Endodermal cell (in vitro differentiated cells): ENCODE results near the gene MACROD1. TPM values are rescaled to one million over a fixed set of nuclear protein-coding genes. Genes with fewer than 3 reads are reported as not detected.

Source experiments
- DNase-seq: peaks from one replicate; pipeline ENCODE4 v3.0.0-alpha.2; 2017
- H3K27ac ChIP-seq: 2 replicates; pipeline ENCODE4 v1.5.1; 2013; ENCODE audit warnings: mild to moderate bottlenecking, low read depth, low read length, moderate library complexity
- H3K27me3 ChIP-seq: 2 replicates; pipeline ENCODE4 v1.6.1; 2013; ENCODE audit warnings: mild to moderate bottlenecking, low read length, moderate library complexity; ENCODE audit not compliant: insufficient read depth, control insufficient read depth, poor library complexity, severe bottlenecking
- H3K36me3 ChIP-seq: 2 replicates; pipeline ENCODE4 v1.7.0; 2013; ENCODE audit warnings: mild to moderate bottlenecking, low read length, moderate library complexity; ENCODE audit not compliant: control insufficient read depth, insufficient read depth
- H3K4me1 ChIP-seq: one replicate; pipeline ENCODE4 v1.7.0; 2013; ENCODE audit warnings: low read length; ENCODE audit not compliant: control insufficient read depth, insufficient read depth
- H3K4me3 ChIP-seq: 2 replicates; pipeline ENCODE4 v1.5.1; 2013; ENCODE audit warnings: mild to moderate bottlenecking, low read length, moderate library complexity
- H3K9ac ChIP-seq: 2 replicates; pipeline ENCODE4 v1.6.1; 2013; ENCODE audit warnings: mild to moderate bottlenecking, low read length, moderate library complexity; ENCODE audit not compliant: poor library complexity, severe bottlenecking; ENCODE audit errors: extremely low read depth
- H3K9me3 ChIP-seq: 2 replicates; pipeline ENCODE4 v1.6.1; 2013; ENCODE audit warnings: mild to moderate bottlenecking, low read length, moderate library complexity; ENCODE audit not compliant: control insufficient read depth
- H3K27ac Mint-ChIP-seq: 2 replicates; pipeline ENCODE4 v1.8.0; 2020; ENCODE audit warnings: mixed read lengths
- H3K27me3 Mint-ChIP-seq: 2 replicates; pipeline ENCODE4 v1.8.0; 2021; ENCODE audit warnings: mild to moderate bottlenecking, mixed read lengths; ENCODE audit not compliant: insufficient read depth
- H3K36me3 Mint-ChIP-seq: 2 replicates; pipeline ENCODE4 v1.8.0; 2020; ENCODE audit warnings: low read depth, mixed read lengths
- H3K4me1 Mint-ChIP-seq: 2 replicates; pipeline ENCODE4 v1.8.0; 2020; ENCODE audit warnings: mixed read lengths
- H3K4me3 Mint-ChIP-seq: 2 replicates; pipeline ENCODE4 v1.8.0; 2020; ENCODE audit warnings: mild to moderate bottlenecking, moderate library complexity, mixed read lengths
- H3K9me3 Mint-ChIP-seq: 2 replicates; pipeline ENCODE4 v1.8.0; 2020; ENCODE audit warnings: mild to moderate bottlenecking, mixed read lengths
- CTCF ChIP-seq: fragments of 200-600 bp; sonication (generic); conservative IDR thresholded peaks from 2 replicates; pipeline ENCODE4 v1.5.0; 2021; ENCODE audit warnings: antibody characterized with exemption, mild to moderate bottlenecking
- WGBS, 2 experiments: methylation state at CpG; one replicate each; pipeline versions ENCODE4 v1.1.5 to v1.1.7; 2013; ENCODE audit warnings: missing lambda C conversion rate in 2 of 2, mixed read lengths in 1 of 2; ENCODE audit not compliant: insufficient coverage in 1 of 2, insufficient read length in 1 of 2; 5-methylcytosine and 5-hydroxymethylcytosine counted together
- total RNA-seq, 2 donors: library from RNA; stranded (reverse); fragmentation: NEBNext Ultra II Directional in 1 of 2; extraction: Animal tissue kit (Norgen Biotek cat#: 25700) in 1 of 2; gene quantifications; 2 replicates in 1 of 2; 3 replicates in 1 of 2; pipeline ENCODE4 v1.2.1, GENCODE V29; 2021

The MACROD1 gene
- total RNA-seq, 2 donors from 2014 or later = 23.0 to 41.9 TPM

DNA sequence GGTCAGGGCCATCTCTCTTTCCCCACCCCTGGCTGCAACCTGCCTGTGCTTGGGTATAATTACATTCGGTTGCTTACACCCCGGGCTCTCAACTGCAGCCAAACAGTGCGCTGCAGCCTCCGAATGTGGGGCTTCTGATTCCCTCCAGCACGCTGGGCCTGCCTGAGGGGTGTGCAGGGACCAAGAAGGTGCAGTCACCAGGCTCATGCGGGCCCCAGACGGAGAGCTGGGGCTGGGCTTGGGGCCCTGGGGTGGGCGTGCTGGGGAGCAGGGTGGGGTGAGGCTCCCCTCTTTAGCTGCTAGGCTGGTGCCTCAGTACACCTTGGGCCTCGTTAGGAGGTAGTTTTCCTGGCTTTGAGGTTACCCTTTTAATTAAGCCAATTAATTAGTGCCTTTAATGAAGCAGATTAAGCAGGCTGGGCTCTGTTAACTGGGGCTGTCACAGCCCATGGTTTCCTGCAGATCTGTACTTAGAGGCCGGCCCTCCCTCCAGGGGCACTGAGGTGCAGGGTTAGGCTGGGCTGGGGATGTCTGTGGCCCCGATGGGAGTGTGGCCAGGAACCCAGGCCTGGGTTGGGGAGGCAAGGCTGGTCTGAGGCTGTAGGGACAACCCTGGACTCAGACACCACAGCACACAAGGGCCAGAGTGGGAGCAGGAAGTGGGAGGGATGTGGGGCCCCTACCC, 112.8 kb downstream of the MACROD1 start:
- no peaks in the 10 kb centered on the region for H3K9me3 Mint-ChIP-seq
- H3K4me1 Mint-ChIP-seq = peaks cover 20% of the 10 kb centered on the region
- peaks cover 14% of the 10 kb centered on the region for H3K4me1 ChIP-seq
- no peaks in the 10 kb centered on the region for H3K36me3 ChIP-seq
- H3K36me3 Mint-ChIP-seq = no peaks in the 10 kb centered on the region
- no peak overlapping the region for H3K27ac ChIP-seq
- 86 to 91% methylated on average over 5 to 11 of the region's 11 CpGs for WGBS, 2 experiments
- no peak overlapping the region for H3K9ac ChIP-seq
- H3K9me3 ChIP-seq = no peaks in the 10 kb centered on the region
- H3K27me3 ChIP-seq = no peaks in the 10 kb centered on the region
- no peak for DNase-seq
- H3K4me3 Mint-ChIP-seq = no peak overlapping the region
- no peak for TF ChIP-seq CTCF
- H3K27me3 Mint-ChIP-seq = peaks cover 21% of the 10 kb centered on the region
- H3K27ac Mint-ChIP-seq = no peak overlapping the region
- no peak overlapping the region for H3K4me3 ChIP-seq

DNA sequence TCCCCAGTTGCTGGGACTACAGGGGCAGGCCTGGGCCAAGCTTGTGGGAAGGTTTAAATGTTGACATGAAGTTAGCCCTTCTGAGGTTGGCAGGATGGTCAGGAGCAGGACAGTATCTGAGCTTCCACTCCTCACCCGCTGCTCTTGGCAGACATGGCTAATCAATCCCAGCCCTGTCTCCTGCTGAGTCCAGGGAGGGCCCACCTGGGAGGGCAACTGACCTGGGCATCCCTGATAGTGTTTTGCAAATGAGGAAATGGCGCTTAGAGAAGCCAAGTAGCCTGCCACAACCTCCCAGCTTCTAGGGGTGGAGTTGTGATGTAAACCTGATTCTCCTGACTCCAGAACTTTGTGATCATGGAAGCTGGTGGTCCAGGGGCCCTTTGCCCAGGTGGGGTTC, 113.5 kb downstream of the MACROD1 start:
- no peak for TF ChIP-seq CTCF
- Histone ChIP-seq H3K27ac (no peak overlapping the region), H3K4me3 (no peak overlapping the region), H3K4me1 (peaks cover 14% of the 10 kb centered on the region), H3K27me3 (no peaks in the 10 kb centered on the region), H3K9me3 (no peaks in the 10 kb centered on the region), H3K9ac (no peak overlapping the region), H3K36me3 (no peaks in the 10 kb centered on the region)
- no peaks in the 10 kb centered on the region for H3K36me3 Mint-ChIP-seq
- H3K27me3 Mint-ChIP-seq = peaks cover 18% of the 10 kb centered on the region
- peaks cover 20% of the 10 kb centered on the region for H3K4me1 Mint-ChIP-seq
- H3K9me3 Mint-ChIP-seq = no peaks in the 10 kb centered on the region
- DNase-seq = no peak
- H3K27ac Mint-ChIP-seq = no peak overlapping the region
- no peak overlapping the region for H3K4me3 Mint-ChIP-seq
- 86 to 100% methylated on average over 1 to 2 of the region's 2 CpGs for WGBS, 2 experiments

- H3K27ac Mint-ChIP-seq = no peak overlapping the region
- no peaks in the 10 kb centered on the region for H3K36me3 Mint-ChIP-seq
- H3K4me1 Mint-ChIP-seq = peaks cover 20% of the 10 kb centered on the region
- no peak for TF ChIP-seq CTCF
- no peak overlapping the region for H3K4me3 Mint-ChIP-seq
- Histone ChIP-seq H3K27me3 (no peaks in the 10 kb centered on the region), H3K36me3 (no peaks in the 10 kb centered on the region), H3K27ac (no peak overlapping the region), H3K9me3 (no peaks in the 10 kb centered on the region), H3K9ac (no peak overlapping the region), H3K4me1 (peaks cover 14% of the 10 kb centered on the region), H3K4me3 (no peak overlapping the region)
- DNase-seq = no peak
- 95 to 96% methylated on average over 14 to 19 of the region's 19 CpGs for WGBS, 2 experiments
- peaks cover 28% of the 10 kb centered on the region for H3K27me3 Mint-ChIP-seq
- no peaks in the 10 kb centered on the region for H3K9me3 Mint-ChIP-seq
These were observed 114.6 kb downstream of the MACROD1 start for GRCh38 chr11:64051297-64051696.
